Cardiac muscle cell (in vitro differentiated cells and primary cell): ENCODE data around the gene RBM20. TPM values are rescaled to one million over a fixed set of nuclear protein-coding genes. Genes with fewer than 3 reads are reported as not detected.
A peak's percentile ranks its signal among the peaks of the same experiment; 100 is the strongest.

ENCODE experiments used
- DNase-seq, 2 donors: peaks; one replicate each; pipeline versions ENCODE4 v3.0.0 to v3.0.0-alpha.2; 2010 to 2017; ENCODE audit warnings: low read depth in 1 of 2, low spot score in 1 of 2
- H3K27ac ChIP-seq: fragments of 200-600 bp; sonication (generic); 2 replicates; pipeline ENCODE4 v1.5.1; 2016
- H3K27me3 ChIP-seq: fragments of 200-600 bp; sonication (generic); 2 replicates; pipeline ENCODE4 v1.6.0; 2016; ENCODE audit warnings: control low read depth
- H3K36me3 ChIP-seq: fragments of 200-600 bp; sonication (generic); 2 replicates; pipeline ENCODE4 v1.5.1; 2016; ENCODE audit warnings: control low read depth
- H3K4me1 ChIP-seq: fragments of 200-600 bp; sonication (generic); 2 replicates; pipeline ENCODE4 v1.8.1; 2017; ENCODE audit warnings: low read depth, mild to moderate bottlenecking, mixed run types
- H3K4me3 ChIP-seq: fragments of 200-600 bp; sonication (generic); 2 replicates; pipeline ENCODE4 v1.5.1; 2016; ENCODE audit warnings: mild to moderate bottlenecking
- H3K9me3 ChIP-seq: fragments of 200-600 bp; sonication (generic); 2 replicates; pipeline ENCODE4 v1.5.1; 2017; ENCODE audit warnings: low read depth, mild to moderate bottlenecking, control low read depth
- CTCF ChIP-seq: IDR thresholded peaks from 2 replicates; pipeline ENCODE4 v1.5.1; 2012; ENCODE audit warnings: low read depth, mild to moderate bottlenecking, low read length
- polyA plus RNA-seq: library from polyadenylated mRNA; unstranded; fragments of >200 nt; fragmentation: Nextera tagmentation; extraction: Ambion mirVana; gene quantifications from 2 replicates; pipeline ENCODE4 v1.2.1, GENCODE V29; 2016
- total RNA-seq: library from RNA; depleted of rRNA; stranded (reverse); fragments of >200 nt; gene quantifications from 2 replicates; pipeline ENCODE4 v1.2.3, GENCODE V29; 2016

The RBM20 gene
- total and polyA plus RNA-seq, 2 experiments from 2014 or later = 19.2 to 28.5 TPM

DNA sequence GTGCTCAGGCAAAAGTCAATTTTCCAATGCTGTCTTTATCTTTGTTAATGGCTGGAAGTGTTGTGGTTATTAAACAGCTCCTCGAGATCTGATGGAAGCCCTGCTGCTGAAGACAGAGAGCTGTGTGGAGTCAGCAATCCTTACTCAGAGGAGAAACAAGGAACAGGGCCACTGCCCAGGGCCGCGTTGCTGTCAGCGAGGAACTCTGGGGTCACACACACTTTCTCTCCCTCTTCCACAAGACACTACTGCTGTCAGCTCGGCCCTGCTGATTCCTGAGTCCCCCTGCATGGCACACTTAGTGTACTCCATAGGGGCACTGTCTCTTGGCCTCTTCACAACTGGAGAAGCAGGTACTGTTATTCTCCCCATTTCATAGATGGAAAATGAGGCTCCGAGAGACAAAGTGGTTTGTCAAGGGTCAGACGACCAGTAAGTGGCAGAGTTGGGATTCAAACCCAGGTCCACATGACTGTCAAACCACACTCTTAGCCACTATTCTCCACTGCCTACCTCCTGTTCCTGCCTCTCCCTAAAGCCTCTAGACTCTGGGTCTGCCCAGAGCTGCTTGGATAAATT lies 198.3 kb downstream of the RBM20 start:
- peak overlapping the region; percentile 60 for H3K27ac ChIP-seq
- no peaks in the 10 kb centered on the region for H3K27me3 ChIP-seq
- no peaks in the 10 kb centered on the region for H3K36me3 ChIP-seq

GRCh38 chr10:110843031-110843430 lies 198.9 kb downstream of the RBM20 start:
- peaks cover 8% of the 10 kb centered on the region for H3K4me1 ChIP-seq
- H3K27me3 ChIP-seq = no peaks in the 10 kb centered on the region
- no peak for DNase-seq
- H3K27ac ChIP-seq = peak overlapping the region; percentile 60
- no peaks in the 10 kb centered on the region for H3K9me3 ChIP-seq
- no peak for TF ChIP-seq CTCF
- H3K36me3 ChIP-seq = no peaks in the 10 kb centered on the region
- H3K4me3 ChIP-seq = no peak overlapping the region

More for the DNA sequence above, 198.3 kb downstream of the RBM20 start:
- no peak overlapping the region for H3K4me3 ChIP-seq
- TF ChIP-seq CTCF = no peak
- peaks cover 14% of the 10 kb centered on the region for H3K4me1 ChIP-seq
- DNase-seq = no peak
- H3K9me3 ChIP-seq = no peaks in the 10 kb centered on the region

- H3K27me3 ChIP-seq = no peaks in the 10 kb centered on the region
- H3K4me1 ChIP-seq = no peaks in the 10 kb centered on the region
- DNase-seq = no peak
- no peak for TF ChIP-seq CTCF
- no peak overlapping the region for H3K27ac ChIP-seq
- no peak overlapping the region for H3K4me3 ChIP-seq
- no peaks in the 10 kb centered on the region for H3K36me3 ChIP-seq
- H3K9me3 ChIP-seq = no peaks in the 10 kb centered on the region
These were observed 199.9 kb downstream of the RBM20 start for GRCh38 chr10:110843796-110844616.

DNA sequence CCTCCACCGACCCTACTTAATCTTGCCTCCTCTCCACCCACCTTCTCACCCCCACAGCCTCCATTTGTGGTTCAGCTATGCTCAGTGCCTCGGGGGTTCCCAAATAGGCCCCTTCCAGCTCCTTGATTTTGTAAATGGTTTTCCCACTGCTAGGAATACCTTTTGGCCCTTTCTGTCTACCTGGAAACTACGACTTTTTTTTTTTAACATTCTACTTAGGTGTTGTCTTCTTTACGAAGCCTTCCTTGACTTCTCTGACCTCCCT lies 200.4 kb downstream of the RBM20 start:
- no peaks in the 10 kb centered on the region for H3K36me3 ChIP-seq
- H3K27ac ChIP-seq = no peak overlapping the region
- no peak overlapping the region for H3K4me3 ChIP-seq
- no peaks in the 10 kb centered on the region for H3K9me3 ChIP-seq
- no peak for TF ChIP-seq CTCF
- H3K4me1 ChIP-seq = no peaks in the 10 kb centered on the region
- DNase-seq = no peak
- H3K27me3 ChIP-seq = no peaks in the 10 kb centered on the region

DNA sequence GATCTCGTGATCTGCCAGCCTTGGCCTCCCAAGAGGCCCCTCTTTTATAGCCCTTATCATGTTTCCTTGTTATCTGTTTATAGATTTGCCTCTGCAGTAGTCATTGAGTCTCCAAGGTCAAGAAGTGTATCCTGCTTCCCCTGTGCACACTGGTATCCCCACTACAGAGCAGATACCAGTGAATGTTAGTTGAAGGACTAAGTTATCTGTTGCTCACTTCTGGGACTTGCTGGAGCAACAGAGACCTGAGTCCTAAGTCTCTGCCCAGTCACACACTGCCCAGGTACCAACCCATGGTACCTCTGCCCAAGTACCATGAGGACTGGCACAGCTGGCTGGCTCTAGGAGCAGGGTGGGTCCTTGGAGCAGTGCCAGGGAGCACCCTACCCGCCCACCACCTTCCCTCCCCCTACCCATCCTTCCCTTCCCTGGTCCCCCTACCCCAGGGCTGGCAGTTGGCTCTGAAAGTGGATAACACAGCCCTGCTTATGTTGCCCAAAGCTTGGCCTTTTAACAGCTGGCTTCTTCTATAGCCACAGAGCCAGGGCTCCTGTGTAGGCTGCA lies 201.1 kb downstream of the RBM20 start:
- no peak for DNase-seq
- Histone ChIP-seq H3K27me3 (no peaks in the 10 kb centered on the region), H3K36me3 (no peaks in the 10 kb centered on the region), H3K4me3 (no peak overlapping the region), H3K4me1 (no peaks in the 10 kb centered on the region), H3K9me3 (no peaks in the 10 kb centered on the region), H3K27ac (no peak overlapping the region)
- TF ChIP-seq CTCF = no peak
